Hepatocyte (in vitro differentiated cells): ENCODE measurements around the gene PDX1. TPM values are rescaled to one million over a fixed set of nuclear protein-coding genes. Genes with fewer than 3 reads are reported as not detected.
A peak's percentile ranks its signal among the peaks of the same experiment; 100 is the strongest.

Source experiments
- DNase-seq: peaks from one replicate; pipeline ENCODE4 v3.0.0-alpha.2; 2016; ENCODE audit warnings: low spot score
- H2AFZ ChIP-seq: fragments of 200-600 bp; sonication (generic); 2 replicates; pipeline ENCODE4 v1.6.0; 2016; ENCODE audit warnings: antibody characterized with exemption, mild to moderate bottlenecking
- H3K27ac ChIP-seq: fragments of 200-600 bp; sonication (generic); 2 replicates; pipeline ENCODE4 v1.5.1; 2016; ENCODE audit warnings: mild to moderate bottlenecking
- H3K27me3 ChIP-seq: fragments of 200-600 bp; sonication (generic); 2 replicates; pipeline ENCODE4 v1.6.1; 2016
- H3K36me3 ChIP-seq: fragments of 200-600 bp; sonication (generic); replicated peaks from 2 replicates; pipeline ENCODE4 v1.5.1; 2016; ENCODE audit warnings: low read depth; ENCODE audit not compliant: insufficient read depth
- H3K4me1 ChIP-seq: fragments of 200-600 bp; sonication (generic); 2 replicates; pipeline ENCODE4 v1.5.1; 2016; ENCODE audit warnings: mild to moderate bottlenecking, moderate library complexity; ENCODE audit not compliant: insufficient read depth
- H3K4me2 ChIP-seq: fragments of 200-600 bp; sonication (generic); 2 replicates; pipeline ENCODE4 v1.6.0; 2016
- H3K4me3 ChIP-seq: fragments of 200-600 bp; sonication (generic); 2 replicates; pipeline ENCODE4 v1.5.1; 2016; ENCODE audit warnings: mild to moderate bottlenecking
- H3K79me2 ChIP-seq: fragments of 200-600 bp; sonication (generic); 2 replicates; pipeline ENCODE4 v1.6.0; 2017; ENCODE audit warnings: mild to moderate bottlenecking
- H3K9me2 ChIP-seq: fragments of 200-600 bp; sonication (generic); replicated peaks from 2 replicates; pipeline ENCODE4 v1.6.0; 2017; ENCODE audit warnings: mild to moderate bottlenecking; ENCODE audit not compliant: insufficient read depth
- H3K9me3 ChIP-seq: fragments of 200-600 bp; sonication (generic); 2 replicates; pipeline ENCODE4 v1.5.1; 2016; ENCODE audit warnings: low read depth, mild to moderate bottlenecking
- H4K20me1 ChIP-seq: fragments of 200-600 bp; sonication (generic); 2 replicates; pipeline ENCODE4 v1.6.0; 2016; ENCODE audit warnings: mild to moderate bottlenecking; ENCODE audit not compliant: insufficient read depth, poor library complexity, severe bottlenecking
- CTCF ChIP-seq: fragments of 200-600 bp; sonication (generic); IDR thresholded peaks from 2 replicates; pipeline ENCODE4 v1.5.1; 2016; ENCODE audit warnings: antibody characterized with exemption, mild to moderate bottlenecking; ENCODE audit not compliant: poor library complexity
- EZH2 ChIP-seq: fragments of 200-600 bp; sonication (generic); IDR thresholded peaks from 2 replicates; pipeline ENCODE4 v1.6.1; 2016; ENCODE audit warnings: antibody characterized with exemption, mild to moderate bottlenecking, borderline replicate concordance
- EZH2phosphoT487 ChIP-seq: fragments of 200-600 bp; sonication (generic); IDR thresholded peaks from one replicate; pipeline ENCODE4 v1.6.1; 2018; ENCODE audit warnings: antibody characterized with exemption, mild to moderate bottlenecking, low read depth, moderate library complexity; ENCODE audit not compliant: unreplicated experiment, severe bottlenecking
- WGBS: methylation state at CpG from one replicate; pipeline ENCODE4 v1.1.6; 2016; ENCODE audit warnings: low lambda C conversion rate; ENCODE audit errors: missing lambda C conversion rate; 5-methylcytosine and 5-hydroxymethylcytosine counted together
- polyA plus RNA-seq: library from polyadenylated mRNA; unstranded; fragments of >200 nt; fragmentation: Nextera tagmentation; extraction: Ambion mirVana; gene quantifications from 2 replicates; pipeline ENCODE4 v1.2.1, GENCODE V29; 2016
- total RNA-seq: library from RNA; depleted of rRNA; stranded (reverse); fragments of >200 nt; gene quantifications from 2 replicates; pipeline ENCODE4 v1.2.3, GENCODE V29; 2014

PDX1 gene
- total and polyA plus RNA-seq, 2 experiments from 2014 or later, result 1.3 to 1.8 TPM

- Histone ChIP-seq H3K4me1 (peaks cover 10% of the 10 kb centered on the region), H3K4me2 (no peak overlapping the region), H3K4me3 (no peak overlapping the region), H4K20me1 (peaks cover 6% of the 10 kb centered on the region), H3K27me3 (peaks cover 98% of the 10 kb centered on the region), H3K9me3 (no peaks in the 10 kb centered on the region), H3K9me2 (no peaks in the 10 kb centered on the region), H3K27ac (peak overlapping the region; percentile 87), H3K79me2 (peaks cover 32% of the 10 kb centered on the region), H3K36me3 (no peaks in the 10 kb centered on the region), H2AFZ (no peak overlapping the region)
- WGBS, result 68% methylated on average over 7 of the region's 7 CpGs
- TF ChIP-seq CTCF, result no peak
- TF ChIP-seq EZH2, result no peak
- TF ChIP-seq EZH2phosphoT487, result no peak
- no peak for DNase-seq
These were observed 52.1 kb downstream of the PDX1 start for GRCh38 chr13:27971776-27972477.

GRCh38 chr13:27972478-27972820 lies 52.6 kb downstream of the PDX1 start:
- no peaks in the 10 kb centered on the region for H3K9me3 ChIP-seq
- no peak overlapping the region for H3K4me3 ChIP-seq
- 78% methylated on average over 2 of the region's 2 CpGs for WGBS
- DNase-seq, result no peak
- no peak overlapping the region for H2AFZ ChIP-seq
- peaks cover 10% of the 10 kb centered on the region for H3K4me1 ChIP-seq
- peaks cover 28% of the 10 kb centered on the region for H3K79me2 ChIP-seq
- H3K4me2 ChIP-seq, result no peak overlapping the region
- H3K36me3 ChIP-seq, result no peaks in the 10 kb centered on the region
- H4K20me1 ChIP-seq, result peaks cover 6% of the 10 kb centered on the region
- H3K9me2 ChIP-seq, result no peaks in the 10 kb centered on the region
- peak overlapping the region; percentile 87 for H3K27ac ChIP-seq
- no peak for TF ChIP-seq EZH2
- no peak for TF ChIP-seq CTCF
- TF ChIP-seq EZH2phosphoT487, result no peak
- H3K27me3 ChIP-seq, result peaks cover 96% of the 10 kb centered on the region

- no peak overlapping the region for H3K27ac ChIP-seq
These were observed 53.5 kb downstream of the PDX1 start for GRCh38 chr13:27973291-27973690.

More at GRCh38 chr13:27973291-27973690, 53.5 kb downstream of the PDX1 start:
- Histone ChIP-seq H4K20me1 (no peaks in the 10 kb centered on the region), H3K9me3 (no peaks in the 10 kb centered on the region), H3K4me2 (no peak overlapping the region), H3K36me3 (no peaks in the 10 kb centered on the region), H3K27me3 (peaks cover 96% of the 10 kb centered on the region), H3K79me2 (peaks cover 21% of the 10 kb centered on the region), H3K4me3 (no peak overlapping the region), H2AFZ (no peak overlapping the region), H3K9me2 (no peaks in the 10 kb centered on the region), H3K4me1 (peaks cover 8% of the 10 kb centered on the region)
- no peak for DNase-seq
- 62% methylated on average over 5 of the region's 5 CpGs for WGBS
- TF ChIP-seq EZH2phosphoT487 (no peak), EZH2 (no peak), CTCF (no peak)
